ENCODE measurements around the gene REEP3. TPM values are rescaled to one million over a fixed set of nuclear protein-coding genes. Genes with fewer than 3 reads are reported as not detected.

REEP3 gene
- total RNA-seq, 1 experiment from 2014 or later: 33.0 TPM

GRCh38 chr10:63504145-63504881 is 16.9 kb upstream of the REEP3 start:
- DNase-seq (ENCODE audit: extremely low read depth, low read depth): no peak

GRCh38 chr10:63505562-63505961 is 15.6 kb upstream of the REEP3 start:
- no peak for DNase-seq (ENCODE audit: extremely low read depth, low read depth)

GRCh38 chr10:63506554-63506953 is 14.6 kb upstream of the REEP3 start:
- DNase-seq (ENCODE audit: extremely low read depth, low read depth): no peak

- no peak for DNase-seq (ENCODE audit: extremely low read depth, low read depth)
These were observed 6.0 kb upstream of the REEP3 start for GRCh38 chr10:63515002-63515763.

- DNase-seq (ENCODE audit: extremely low read depth, low read depth): no peak
These were observed 5.0 kb upstream of the REEP3 start for GRCh38 chr10:63516207-63516606.

GRCh38 chr10:63518690-63519288 is 2.4 kb upstream of the REEP3 start:
- DNase-seq (ENCODE audit: extremely low read depth, low read depth): no peak

GRCh38 chr10:63521416-63522276 is 445 bp downstream of the REEP3 start:
- DNase-seq (ENCODE audit: extremely low read depth, low read depth): peak; percentile 66

GRCh38 chr10:63522277-63522687 is 1.1 kb downstream of the REEP3 start:
- no peak for DNase-seq (ENCODE audit: extremely low read depth, low read depth)

- no peak for DNase-seq (ENCODE audit: extremely low read depth, low read depth)
These were observed 1.8 kb downstream of the REEP3 start for GRCh38 chr10:63522995-63523394.

GRCh38 chr10:63525021-63525420 is 3.8 kb downstream of the REEP3 start:
- no peak for DNase-seq (ENCODE audit: extremely low read depth, low read depth)

- DNase-seq (ENCODE audit: extremely low read depth, low read depth): no peak
These were observed 6.2 kb downstream of the REEP3 start for GRCh38 chr10:63527401-63527800.

- no peak for DNase-seq (ENCODE audit: extremely low read depth, low read depth)
These were observed 7.0 kb downstream of the REEP3 start for GRCh38 chr10:63528084-63528744.

- no peak for DNase-seq (ENCODE audit: extremely low read depth, low read depth)
These were observed 9.2 kb downstream of the REEP3 start for GRCh38 chr10:63530409-63530808.

GRCh38 chr10:63534723-63535122 is 13.5 kb downstream of the REEP3 start:
- no peak for DNase-seq (ENCODE audit: extremely low read depth, low read depth)

- DNase-seq (ENCODE audit: extremely low read depth, low read depth): no peak
These were observed 15.5 kb downstream of the REEP3 start for GRCh38 chr10:63536698-63537097.

GRCh38 chr10:63537536-63537935 is 16.3 kb downstream of the REEP3 start:
- DNase-seq (ENCODE audit: extremely low read depth, low read depth): no peak

GRCh38 chr10:63539377-63539776 is 18.2 kb downstream of the REEP3 start:
- no peak for DNase-seq (ENCODE audit: extremely low read depth, low read depth)

- DNase-seq (ENCODE audit: extremely low read depth, low read depth): no peak
These were observed 18.8 kb downstream of the REEP3 start for GRCh38 chr10:63539994-63540393.

GRCh38 chr10:63542835-63543575 is 21.8 kb downstream of the REEP3 start:
- no peak for DNase-seq (ENCODE audit: extremely low read depth, low read depth)

- DNase-seq (ENCODE audit: extremely low read depth, low read depth): no peak
These were observed 22.4 kb downstream of the REEP3 start for GRCh38 chr10:63543576-63543962.

All from NCI-H460 (cell line).